Erythroblast (primary cell): Measurements from ENCODE around the gene PTAFR.

ENCODE experiments used
- GATA1 ChIP-seq: IDR thresholded peaks from 2 replicates; pipeline ENCODE4 v1.6.1; 2011; ENCODE audit warnings: low read depth, mild to moderate bottlenecking, control low read depth, low read length, moderate library complexity
- POLR2A ChIP-seq: IDR thresholded peaks from 2 replicates; pipeline ENCODE4 v1.6.1; 2011; ENCODE audit warnings: mild to moderate bottlenecking, low read length

DNA sequence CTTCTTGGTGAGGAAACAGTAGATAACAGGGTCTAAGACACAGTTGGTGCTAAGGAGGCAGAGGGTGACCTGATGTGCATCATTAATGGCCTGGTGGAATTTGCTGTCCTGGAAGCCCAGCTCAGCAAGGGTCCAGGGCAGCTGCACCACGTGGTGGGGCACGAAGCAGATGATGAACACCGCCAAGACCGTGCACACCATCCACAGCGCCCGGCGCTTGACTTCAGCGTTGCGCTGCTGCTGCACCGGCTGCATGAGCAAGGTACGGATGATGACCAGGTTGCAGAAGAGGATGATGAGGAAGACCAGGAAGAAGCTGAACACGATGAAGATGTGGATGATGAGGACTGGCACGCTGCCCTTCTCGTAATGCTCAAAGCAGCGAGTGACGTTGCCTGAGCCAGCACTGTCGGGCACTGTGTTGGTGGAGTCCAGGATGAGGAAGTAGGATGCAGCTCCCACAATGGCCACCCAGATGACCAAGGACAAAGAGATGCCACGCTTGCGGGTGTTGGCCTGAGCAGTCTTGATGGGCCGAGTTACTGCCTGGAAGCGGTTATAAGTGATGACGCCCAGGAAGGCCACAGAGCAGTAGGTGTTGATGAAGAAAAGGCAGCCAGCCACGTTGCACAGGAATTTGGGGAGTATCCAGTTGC, 26.2 kb downstream of the PTAFR start:
- TF ChIP-seq POLR2A (no peak), GATA1 (no peak)
